ENCODE data around the gene DQX1.

DNA sequence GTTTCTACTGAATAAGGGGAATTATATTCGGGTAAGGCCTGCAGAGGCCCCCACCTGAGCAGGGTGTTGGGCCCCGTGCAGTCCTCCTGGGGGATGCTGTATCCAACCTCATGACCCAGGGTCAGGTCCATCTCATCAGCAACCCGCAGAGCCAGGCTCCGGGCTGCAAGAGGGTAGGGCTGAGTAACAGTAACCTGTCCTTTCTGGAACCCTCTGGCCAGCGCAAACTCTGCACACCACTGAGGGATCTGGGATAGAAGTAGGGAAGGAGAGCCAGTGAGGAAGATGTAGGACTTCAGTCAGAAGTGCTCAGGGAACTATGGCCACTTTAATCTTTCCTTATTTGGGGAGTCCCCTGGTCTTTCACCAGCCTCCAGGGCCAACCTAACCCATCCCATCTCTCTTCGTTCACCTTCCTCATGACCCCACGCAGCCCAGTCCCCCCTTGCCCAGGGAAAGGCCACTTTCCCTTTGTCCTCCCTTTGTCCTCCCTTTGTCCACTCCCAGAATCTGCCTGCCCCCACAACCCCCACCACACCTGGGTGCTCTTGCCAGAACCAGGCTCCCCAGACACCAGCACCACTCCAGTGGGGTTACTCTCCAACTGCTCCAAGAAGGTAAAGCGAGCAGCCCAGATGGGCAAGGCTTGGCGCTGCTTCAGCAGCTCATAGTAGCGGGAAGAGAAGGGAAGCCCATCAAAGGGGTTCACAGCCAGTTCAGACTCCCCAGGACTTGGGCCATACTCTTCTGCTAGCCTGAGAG, 895 bp downstream of the DQX1 start:
- TF ChIP-seq, protein P1, sequence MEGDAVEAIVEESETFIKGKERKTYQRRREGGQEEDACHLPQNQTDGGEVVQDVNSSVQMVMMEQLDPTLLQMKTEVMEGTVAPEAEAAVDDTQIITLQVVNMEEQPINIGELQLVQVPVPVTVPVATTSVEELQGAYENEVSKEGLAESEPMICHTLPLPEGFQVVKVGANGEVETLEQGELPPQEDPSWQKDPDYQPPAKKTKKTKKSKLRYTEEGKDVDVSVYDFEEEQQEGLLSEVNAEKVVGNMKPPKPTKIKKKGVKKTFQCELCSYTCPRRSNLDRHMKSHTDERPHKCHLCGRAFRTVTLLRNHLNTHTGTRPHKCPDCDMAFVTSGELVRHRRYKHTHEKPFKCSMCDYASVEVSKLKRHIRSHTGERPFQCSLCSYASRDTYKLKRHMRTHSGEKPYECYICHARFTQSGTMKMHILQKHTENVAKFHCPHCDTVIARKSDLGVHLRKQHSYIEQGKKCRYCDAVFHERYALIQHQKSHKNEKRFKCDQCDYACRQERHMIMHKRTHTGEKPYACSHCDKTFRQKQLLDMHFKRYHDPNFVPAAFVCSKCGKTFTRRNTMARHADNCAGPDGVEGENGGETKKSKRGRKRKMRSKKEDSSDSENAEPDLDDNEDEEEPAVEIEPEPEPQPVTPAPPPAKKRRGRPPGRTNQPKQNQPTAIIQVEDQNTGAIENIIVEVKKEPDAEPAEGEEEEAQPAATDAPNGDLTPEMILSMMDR (IDR thresholded peaks at IDR 0.05 in 2 of 3, conservative IDR thresholded peaks at IDR 0.05 in 1 of 3; ENCODE audit: insufficient read depth in 2 of 3, low read depth in 1 of 3, low read length in 3 of 3) = no peak
- TF ChIP-seq RHOXF2B (CRISPR knock-in tag; conservative IDR thresholded peaks at IDR 0.05) (no peak), SOX6 (IDR thresholded peaks at IDR 0.05) (no peak), RBM34 (IDR thresholded peaks at IDR 0.05; ENCODE audit: borderline replicate concordance, insufficient read depth, low read length) (no peak), RFX5 (IDR thresholded peaks at IDR 0.05; ENCODE audit: low read depth, low read length) (no peak), ATF7 (IDR thresholded peaks at IDR 0.05) (no peak), ZNF140 (CRISPR knock-in tag; IDR thresholded peaks at IDR 0.05) (no peak), TCF7L2 (IDR thresholded peaks at IDR 0.05; ENCODE audit: low read depth, low read length) (no peak), ARID3A (IDR thresholded peaks at IDR 0.05; ENCODE audit: borderline replicate concordance, low read depth, low read length) (no peak), ZNF354B (CRISPR knock-in tag; IDR thresholded peaks at IDR 0.05) (no peak)
- TF ChIP-seq, protein P2, sequence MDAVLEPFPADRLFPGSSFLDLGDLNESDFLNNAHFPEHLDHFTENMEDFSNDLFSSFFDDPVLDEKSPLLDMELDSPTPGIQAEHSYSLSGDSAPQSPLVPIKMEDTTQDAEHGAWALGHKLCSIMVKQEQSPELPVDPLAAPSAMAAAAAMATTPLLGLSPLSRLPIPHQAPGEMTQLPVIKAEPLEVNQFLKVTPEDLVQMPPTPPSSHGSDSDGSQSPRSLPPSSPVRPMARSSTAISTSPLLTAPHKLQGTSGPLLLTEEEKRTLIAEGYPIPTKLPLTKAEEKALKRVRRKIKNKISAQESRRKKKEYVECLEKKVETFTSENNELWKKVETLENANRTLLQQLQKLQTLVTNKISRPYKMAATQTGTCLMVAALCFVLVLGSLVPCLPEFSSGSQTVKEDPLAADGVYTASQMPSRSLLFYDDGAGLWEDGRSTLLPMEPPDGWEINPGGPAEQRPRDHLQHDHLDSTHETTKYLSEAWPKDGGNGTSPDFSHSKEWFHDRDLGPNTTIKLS (IDR thresholded peaks at IDR 0.05; ENCODE audit: borderline replicate concordance, low read depth) = no peak

Data from K562 (cell line).